IMR-90 (cell line): ENCODE data around the gene CCDC12. TPM values are rescaled to one million over a fixed set of nuclear protein-coding genes. Genes with fewer than 3 reads are reported as not detected.

ENCODE experiments used
- ATAC-seq: fragments of 200-7000 bp; cut with Tn5 transposase; 2 replicates; pipeline ENCODE4 v1.9.1; 2020; ENCODE audit warnings: low read depth, mild to moderate bottlenecking, moderate library complexity
- BruUV-seq: library from RNA; stranded (reverse); fragments of 400-500 nt; replicated peaks from 2 replicates; lab custom pipeline; 2021; lab: Mats Ljungman, UMichigan
- CTCF ChIA-PET: fragments of 300-600 bp; formaldehyde crosslinking; extraction: SDS; loops from one replicate; lab custom pipeline; 2021; ENCODE audit warnings: antibody characterized with exemption; lab: Yijun Ruan, JAX
- POLR2A ChIA-PET: fragments of 300-600 bp; sonication (Branson Sonifier 250); formaldehyde crosslinking; loops from one replicate; lab custom pipeline; 2022; ENCODE audit warnings: antibody characterized with exemption; ENCODE audit not compliant: unreplicated experiment; lab: Charles Lee
- DNase-seq: peaks from one replicate; pipeline ENCODE4 v3.0.0; 2013
- H2AFZ ChIP-seq: replicated peaks from 2 replicates; pipeline ENCODE3; 2013; ENCODE audit warnings: low read length, mild to moderate bottlenecking; ENCODE audit not compliant: poor library complexity
- H2AK5ac ChIP-seq: 2 replicates; pipeline ENCODE4 v1.6.1; 2013; ENCODE audit warnings: low read depth, low read length, inconsistent platforms
- H2AK9ac ChIP-seq: replicated peaks from 2 replicates; pipeline ENCODE3; 2013; ENCODE audit warnings: mild to moderate bottlenecking, low read depth, low read length, moderate library complexity; ENCODE audit not compliant: poor library complexity
- H2BK120ac ChIP-seq: 2 replicates; pipeline ENCODE4 v1.6.1; 2013; ENCODE audit warnings: low read depth, low read length, inconsistent platforms
- H2BK15ac ChIP-seq: 3 replicates; pipeline ENCODE4 v1.6.1; 2013; ENCODE audit warnings: low read depth, low read length, inconsistent platforms
- H2BK20ac ChIP-seq: 2 replicates; pipeline ENCODE4 v1.6.1; 2013; ENCODE audit warnings: low read depth, mild to moderate bottlenecking, inconsistent platforms, low read length, moderate library complexity
- H2BK5ac ChIP-seq: 2 replicates; pipeline ENCODE4 v1.6.1; 2013; ENCODE audit warnings: mild to moderate bottlenecking, low read depth, low read length, inconsistent platforms; ENCODE audit not compliant: poor library complexity, severe bottlenecking
- H3K14ac ChIP-seq: replicated peaks from 2 replicates; pipeline ENCODE4 v1.6.1; 2013; ENCODE audit warnings: low read depth, low read length, inconsistent platforms
- H3K18ac ChIP-seq: 2 replicates; pipeline ENCODE4 v1.6.1; 2013; ENCODE audit warnings: low read depth, low read length, control low read depth
- H3K23ac ChIP-seq: 2 replicates; pipeline ENCODE4 v1.6.1; 2013; ENCODE audit warnings: low read depth, low read length, inconsistent platforms
- H3K27ac ChIP-seq: 2 replicates; pipeline ENCODE4 v1.5.1; 2013; ENCODE audit warnings: mild to moderate bottlenecking, control low read depth, low read length; ENCODE audit not compliant: insufficient read depth
- H3K27me3 ChIP-seq: 2 replicates; pipeline ENCODE4 v1.6.1; 2013; ENCODE audit warnings: low read length; ENCODE audit not compliant: control insufficient read depth, insufficient read depth
- H3K36me3 ChIP-seq: 2 replicates; pipeline ENCODE4 v1.6.1; 2013; ENCODE audit warnings: low read length, mixed read lengths; ENCODE audit not compliant: control insufficient read depth, insufficient read depth
- H3K4ac ChIP-seq: 2 replicates; pipeline ENCODE4 v1.6.1; 2013; ENCODE audit warnings: low read depth, low read length, inconsistent platforms
- H3K4me1 ChIP-seq: 2 replicates; pipeline ENCODE4 v1.6.1; 2013; ENCODE audit warnings: low read length, mixed read lengths; ENCODE audit not compliant: control insufficient read depth, insufficient read depth
- H3K4me2 ChIP-seq: 2 replicates; pipeline ENCODE4 v1.6.1; 2013; ENCODE audit warnings: low read depth, mild to moderate bottlenecking, control low read depth, low read length, moderate library complexity
- H3K4me3 ChIP-seq: 2 replicates; pipeline ENCODE4 v1.5.1; 2013; ENCODE audit warnings: low read depth, mild to moderate bottlenecking, control low read depth, low read length, moderate library complexity; ENCODE audit not compliant: insufficient read depth
- H3K56ac ChIP-seq: 2 replicates; pipeline ENCODE4 v1.6.1; 2013; ENCODE audit warnings: low read length, inconsistent platforms; ENCODE audit not compliant: insufficient read depth; ENCODE audit errors: extremely low read depth
- H3K79me1 ChIP-seq, 2 experiments: 2 replicates each; pipeline ENCODE4 v1.6.1; 2013; ENCODE audit warnings: low read length in 2 of 2, inconsistent platforms in 1 of 2, low read depth in 1 of 2
- H3K9ac ChIP-seq: 2 replicates; pipeline ENCODE4 v1.6.1; 2013; ENCODE audit warnings: low read depth, low read length, control low read depth
- H3K9me1 ChIP-seq: 2 replicates; pipeline ENCODE4 v1.6.1; 2013; ENCODE audit warnings: low read length, inconsistent platforms; ENCODE audit not compliant: insufficient read depth
- H3K9me3 ChIP-seq: 2 replicates; pipeline ENCODE4 v1.6.1; 2013; ENCODE audit warnings: low read length; ENCODE audit not compliant: control insufficient read depth, insufficient read depth
- H4K20me1 ChIP-seq: 2 replicates; pipeline ENCODE4 v1.6.1; 2013; ENCODE audit warnings: low read length, inconsistent platforms; ENCODE audit not compliant: insufficient read depth
- H4K5ac ChIP-seq: 2 replicates; pipeline ENCODE4 v1.6.1; 2013; ENCODE audit warnings: mild to moderate bottlenecking, low read depth, low read length, control low read depth
- H4K8ac ChIP-seq, 2 experiments: 2 replicates each; pipeline ENCODE4 v1.6.1; 2013; ENCODE audit warnings: low read depth in 2 of 2, low read length in 2 of 2, control low read depth in 1 of 2, inconsistent platforms in 1 of 2
- H4K91ac ChIP-seq: 2 replicates; pipeline ENCODE4 v1.6.1; 2013; ENCODE audit warnings: low read depth, low read length, inconsistent platforms; ENCODE audit not compliant: insufficient read depth
- BHLHE40 ChIP-seq: fragments of 150-350 bp; IDR thresholded peaks from 2 replicates; pipeline ENCODE4 v1.6.1; 2016; ENCODE audit warnings: mild to moderate bottlenecking, low read depth, low read length
- CEBPB ChIP-seq: IDR thresholded peaks from 2 replicates; pipeline ENCODE4 v1.6.1; 2012; ENCODE audit warnings: low read depth, low read length, improper control_type of control experiment
- ELK1 ChIP-seq: fragments of 150-350 bp; IDR thresholded peaks from 2 replicates; pipeline ENCODE4 v1.6.1; 2016; ENCODE audit warnings: low read depth, mild to moderate bottlenecking, low read length, moderate library complexity, borderline replicate concordance
- MAZ ChIP-seq: IDR thresholded peaks from 2 replicates; pipeline ENCODE4 v1.6.1; 2012; ENCODE audit warnings: low read depth, mild to moderate bottlenecking, low read length, improper control_type of control experiment, moderate library complexity, borderline replicate concordance
- RAD21 ChIP-seq: IDR thresholded peaks from 2 replicates; pipeline ENCODE4 v1.6.1; 2012; ENCODE audit warnings: low read length, improper control_type of control experiment
- RCOR1 ChIP-seq: IDR thresholded peaks from 2 replicates; pipeline ENCODE4 v1.6.1; 2012; ENCODE audit warnings: mild to moderate bottlenecking, low read length, improper control_type of control experiment; ENCODE audit not compliant: insufficient replicate concordance
- WGBS, 2 experiments: methylation state at CpG; one replicate each; pipeline versions ENCODE4 v1.1.5 to v1.1.7; 2013; ENCODE audit warnings: missing lambda C conversion rate in 2 of 2; ENCODE audit not compliant: insufficient read length in 1 of 2; ENCODE audit errors: extremely low coverage in 2 of 2; 5-methylcytosine and 5-hydroxymethylcytosine counted together
- dilution Hi-C: fragments of 300-500 bp; cut with HindIII; formaldehyde crosslinking; loops from one replicate; pipeline ENCODE4 v1.14.3; 2018; ENCODE audit warnings: low sequenced_read_pairs; ENCODE audit not compliant: unreplicated experiment
- in situ Hi-C: fragments of 300-500 bp; cut with MboI; formaldehyde crosslinking; loops from 3 replicates; pipeline ENCODE4 v1.14.3; 2019; ENCODE audit warnings: low sequenced_read_pairs, inconsistent platforms, mixed read lengths
- intact Hi-C: fragments of 100-400 bp; cut with micrococcal nuclease; formaldehyde crosslinking; loops from 2 replicates; pipeline ENCODE4 v1.10.0; 2022
- microRNA-seq, 2 experiments: library from miRNA; stranded (forward) in 1 of 2; unstranded in 1 of 2; fragments of 10-50 nt in 1 of 2; fragments of <30 nt in 1 of 2; gene quantifications in 1 of 2; microRNA quantifications in 1 of 2; one replicate each; pipeline versions ENCODE3 to v1.1.0; 2013 to 2020; ENCODE audit not compliant: insufficient read depth in 1 of 2, insufficient read length in 1 of 2, unreplicated experiment in 1 of 2
- polyA plus RNA-seq, 3 experiments: library from polyadenylated mRNA; depleted of rRNA; stranded (reverse); fragments of >200 nt; gene quantifications; 2 replicates each; pipeline ENCODE4 v1.2.3, GENCODE V29; 2012; ENCODE audit warnings: low replicate concordance in 1 of 3
- small RNA-seq, 5 experiments: library from RNA; depleted of rRNA; stranded (forward); fragments of <200 nt; gene quantifications; one replicate each; pipeline ENCODE3, GENCODE V24; 2012
- total RNA-seq: library from RNA; depleted of rRNA; stranded (reverse); fragments of >200 nt; gene quantifications from 2 replicates; pipeline ENCODE4 v1.2.3, GENCODE V29; 2012; rRNA removed

CCDC12 gene
- total and polyA plus RNA-seq, 2 of the 4 experiments (the other 2 are of a cell fraction): 15.2 to 35.1 TPM

GRCh38 chr3:46873521-46873920, 103.0 kb downstream of the CCDC12 start:
- ChIA-PET CTCF (interaction anchor here (0.9 to 1.7 kb wide), 2 partner anchors 9 to 36 kb away, joined by 3 to 6 read pairs; no protein-coding TSS in a partner anchor), POLR2A (no interaction called here)
- Histone ChIP-seq H3K4ac (no peak overlapping the region), H4K20me1 (no peaks in the 10 kb centered on the region), H3K27ac (no peak overlapping the region), H4K5ac (no peak overlapping the region), H2AK9ac (no peak overlapping the region), H3K9me1 (0 out of 2 replicates have a peak, but pooled peaks cover 3% of the 10 kb centered on the region), H3K18ac (no peak overlapping the region), H3K4me1 (no peaks in the 10 kb centered on the region), H2BK20ac (no peak overlapping the region), H3K56ac (no peak overlapping the region), H2AK5ac (no peak overlapping the region), H3K79me1 (no peaks in the 10 kb centered on the region), H3K9me3 (no peaks in the 10 kb centered on the region), H3K27me3 (peaks cover 52% of the 10 kb centered on the region), H2AFZ (no peak overlapping the region), H3K4me2 (no peak overlapping the region), H2BK5ac (no peak overlapping the region), H3K4me3 (no peak overlapping the region), H2BK15ac (no peak overlapping the region), H3K9ac (no peak overlapping the region), H3K14ac (no peak overlapping the region), H3K23ac (no peak overlapping the region), H4K8ac (no peak overlapping the region), H3K36me3 (no peaks in the 10 kb centered on the region), H2BK120ac (no peak overlapping the region), H4K91ac (no peak overlapping the region)
- ATAC-seq (no peak), DNase-seq (no peak)
- in situ Hi-C loops (no loop called here), dilution Hi-C loops (no loop called here), intact Hi-C loops (no loop called here)
- no CpG with 5 or more reads among the region's 5 CpGs for WGBS, 2 experiments
- no TSS peak for BruUV-seq
- TF ChIP-seq BHLHE40: no peak
- TF ChIP-seq RAD21: no peak
- no peak for TF ChIP-seq CEBPB
- TF ChIP-seq MAZ: no peak
- no peak for TF ChIP-seq RCOR1
- no peak for TF ChIP-seq ELK1

Small RNAs within 50 kb of the gene (microRNA-seq; reads per million reads assigned to microRNA genes)
- gene AC109583.2 (ENCODE audit: insufficient read depth, insufficient read length): not detected

Small RNAs within 50 kb of the gene (small RNA-seq; reads per million reads assigned to genes)
- 0 reads per million in 5 experiments for gene AC109583.2

Other genes with a start within 250 kb of the CCDC12 start
- not detected in 2 replicates for gene MYL3, start 113.3 kb downstream of the CCDC12 start, total RNA-seq
- 0.09 TPM in 1 of 2 replicates, not detected in the other for gene MYL3, start 113.3 kb downstream of the CCDC12 start, polyA plus RNA-seq (2012; rRNA removed)
- gene PTH1R, start 99.0 kb downstream of the CCDC12 start, total RNA-seq: under 0.01 and 0.18 TPM in 2 replicates
- gene PTH1R, start 99.0 kb downstream of the CCDC12 start, polyA plus RNA-seq (2012; rRNA removed): 0.15 and 0.56 TPM in 2 replicates
- gene NBEAL2, start 2.9 kb upstream of the CCDC12 start, total RNA-seq: 2.2 TPM in 2 replicates
- gene NBEAL2, start 2.9 kb upstream of the CCDC12 start, polyA plus RNA-seq (2012; rRNA removed): 11.7 and 12.5 TPM in 2 replicates
- gene SETD2, start 187.4 kb upstream of the CCDC12 start, total RNA-seq: 20.1 and 30.3 TPM in 2 replicates
- 14.9 and 18.3 TPM in 2 replicates for gene SETD2, start 187.4 kb upstream of the CCDC12 start, polyA plus RNA-seq (2012; rRNA removed)